ENCODE data around the gene RIN3. TPM values are rescaled to one million over a fixed set of nuclear protein-coding genes. Genes with fewer than 3 reads are reported as not detected.

RIN3 gene
- total RNA-seq, 4 donors from 2014 or later = 6.2 to 29.8 (median 12.2) TPM

GRCh38 chr14:92565718-92566115, 52.1 kb downstream of the RIN3 start:
- Histone ChIP-seq H3K9me3 (no peaks in the 10 kb centered on the region), H3K4me3 (no peak overlapping the region), H3K27ac (no peak overlapping the region), H3K27me3 (no peaks in the 10 kb centered on the region), H3K36me3 (no peaks in the 10 kb centered on the region), H3K4me1 (no peaks in the 10 kb centered on the region)
- intact Hi-C loops (cut with DNase I; ENCODE audit: low total_unique reads) = no loop called here
- TF ChIP-seq POLR2A (IDR thresholded peaks at IDR 0.05) (no peak), CTCF (IDR thresholded peaks at IDR 0.05) (no peak)
- DNase-seq = no peak

- no peak for DNase-seq
- Histone ChIP-seq H3K27ac (no peak overlapping the region), H3K27me3 (no peaks in the 10 kb centered on the region), H3K36me3 (no peaks in the 10 kb centered on the region), H3K9me3 (no peaks in the 10 kb centered on the region), H3K4me1 (no peaks in the 10 kb centered on the region), H3K4me3 (no peak overlapping the region)
- TF ChIP-seq CTCF (IDR thresholded peaks at IDR 0.05) (no peak), POLR2A (IDR thresholded peaks at IDR 0.05) (no peak)
- intact Hi-C loops (cut with DNase I; ENCODE audit: low total_unique reads) = no loop called here
Observed at GRCh38 chr14:92567173-92567725, 53.7 kb downstream of the RIN3 start.

GRCh38 chr14:92568621-92569479, 55.3 kb downstream of the RIN3 start:
- no peak overlapping the region for H3K4me3 ChIP-seq

GRCh38 chr14:92570674-92571262, 57.2 kb downstream of the RIN3 start:
- no peaks in the 10 kb centered on the region for H3K36me3 ChIP-seq
- no peaks in the 10 kb centered on the region for H3K27me3 ChIP-seq
- no peaks in the 10 kb centered on the region for H3K4me1 ChIP-seq
- intact Hi-C loops (cut with DNase I; ENCODE audit: low total_unique reads) = no loop called here
- no peak overlapping the region for H3K4me3 ChIP-seq
- TF ChIP-seq CTCF (IDR thresholded peaks at IDR 0.05) = no peak
- TF ChIP-seq POLR2A (IDR thresholded peaks at IDR 0.05) = no peak
- H3K9me3 ChIP-seq = no peaks in the 10 kb centered on the region
- H3K27ac ChIP-seq = peak overlapping the region; percentile 5 to 43
- DNase-seq = no peak

More at GRCh38 chr14:92568621-92569479, 55.3 kb downstream of the RIN3 start:
- no peak for DNase-seq
- Histone ChIP-seq H3K9me3 (no peaks in the 10 kb centered on the region), H3K27me3 (no peaks in the 10 kb centered on the region), H3K27ac (peak overlapping the region in 1 of 2 donors; percentile 23), H3K36me3 (no peaks in the 10 kb centered on the region), H3K4me1 (no peaks in the 10 kb centered on the region)
- intact Hi-C loops (cut with DNase I; ENCODE audit: low total_unique reads) = no loop called here
- TF ChIP-seq CTCF (IDR thresholded peaks at IDR 0.05) (no peak), POLR2A (IDR thresholded peaks at IDR 0.05) (no peak)

GRCh38 chr14:92572050-92572449, 58.5 kb downstream of the RIN3 start:
- Histone ChIP-seq H3K36me3 (no peaks in the 10 kb centered on the region), H3K9me3 (no peaks in the 10 kb centered on the region), H3K27me3 (no peaks in the 10 kb centered on the region), H3K4me3 (no peak overlapping the region), H3K27ac (no peak overlapping the region), H3K4me1 (no peaks in the 10 kb centered on the region)
- no peak for DNase-seq
- intact Hi-C loops (cut with DNase I; ENCODE audit: low total_unique reads) = no loop called here
- TF ChIP-seq CTCF (IDR thresholded peaks at IDR 0.05) (no peak), POLR2A (IDR thresholded peaks at IDR 0.05) (no peak)
